HG03108 (cell line): ENCODE data around the gene NOXA1.

Experiments
- ATAC-seq: cut with Tn5 transposase; IDR thresholded peaks from one replicate; pipeline ENCODE4 v1.9.1; 2021; ENCODE audit warnings: moderate library complexity; ENCODE audit not compliant: unreplicated experiment

The NOXA1 gene

DNA sequence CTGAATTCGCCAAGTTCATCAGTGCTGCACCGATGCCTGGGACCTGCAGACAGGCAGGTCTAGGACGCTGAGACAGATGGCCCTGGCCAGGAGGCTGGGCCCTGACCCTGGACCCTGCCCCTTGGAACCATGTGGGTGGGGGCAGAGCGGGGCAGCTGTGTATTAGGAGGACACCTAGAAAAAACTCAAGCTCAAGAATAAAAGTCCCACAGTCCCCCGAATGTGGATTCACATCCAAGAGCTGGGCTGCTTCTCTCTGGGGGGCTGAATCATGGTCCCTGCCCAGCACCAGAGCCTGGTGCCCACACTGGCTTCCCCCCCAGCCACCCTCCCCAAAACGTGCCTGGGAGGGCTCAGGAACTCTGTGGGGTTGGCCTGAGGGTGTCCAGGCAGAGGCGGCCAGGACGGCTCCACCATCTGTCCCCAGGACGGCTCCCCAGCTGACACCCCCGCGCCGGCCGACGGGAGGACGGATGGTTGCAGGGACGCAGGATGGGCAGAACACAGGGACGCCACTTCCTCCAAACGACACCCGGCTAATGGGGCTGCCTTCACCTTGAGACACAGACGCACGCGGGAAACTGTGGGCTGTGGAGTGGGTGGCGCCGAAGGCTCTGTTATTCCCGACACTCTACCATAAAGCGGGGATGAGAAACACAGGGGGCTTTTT is 35.2 kb upstream of the NOXA1 start:
- no peak for ATAC-seq

DNA sequence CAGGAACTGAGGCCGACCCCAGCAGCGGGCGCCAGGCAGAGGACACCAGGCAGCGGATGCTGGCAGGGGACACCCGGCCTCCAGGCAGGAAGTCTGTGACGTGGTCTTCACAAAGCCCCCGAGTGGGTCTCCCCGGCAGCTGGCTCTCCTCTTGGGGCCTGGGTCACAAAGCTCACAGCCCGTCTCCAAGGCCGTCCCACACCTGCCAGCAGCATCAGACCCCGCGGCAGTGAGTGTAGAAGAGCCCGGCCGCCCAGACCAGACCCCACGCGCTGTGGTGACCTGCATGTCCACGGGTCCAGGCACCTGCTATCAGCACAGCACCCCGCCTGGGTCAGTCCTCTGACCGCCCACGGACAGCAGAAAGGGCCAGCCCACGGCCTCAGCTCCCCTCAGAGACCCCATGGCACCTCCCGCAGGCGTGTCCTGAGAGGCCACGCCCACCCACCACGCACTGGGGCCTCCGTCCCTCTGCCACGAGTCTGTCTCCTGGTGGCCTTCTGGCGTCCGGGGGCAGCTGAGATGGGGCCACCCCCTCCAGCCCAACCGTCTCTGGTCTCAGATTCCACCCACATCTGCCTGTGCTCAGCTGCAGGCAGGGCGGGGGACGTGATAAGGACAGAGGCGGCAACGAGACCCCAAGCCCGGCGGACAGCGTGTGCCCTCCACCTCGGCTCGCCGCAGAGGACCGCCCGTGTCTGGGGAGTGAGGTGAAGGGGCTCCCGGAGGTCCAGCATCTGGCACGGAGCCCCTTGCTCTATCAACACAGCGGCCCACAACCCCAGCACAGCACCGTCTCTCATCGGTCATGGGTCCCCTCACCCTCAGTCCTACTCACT is 34.4 kb upstream of the NOXA1 start:
- no peak for ATAC-seq

DNA sequence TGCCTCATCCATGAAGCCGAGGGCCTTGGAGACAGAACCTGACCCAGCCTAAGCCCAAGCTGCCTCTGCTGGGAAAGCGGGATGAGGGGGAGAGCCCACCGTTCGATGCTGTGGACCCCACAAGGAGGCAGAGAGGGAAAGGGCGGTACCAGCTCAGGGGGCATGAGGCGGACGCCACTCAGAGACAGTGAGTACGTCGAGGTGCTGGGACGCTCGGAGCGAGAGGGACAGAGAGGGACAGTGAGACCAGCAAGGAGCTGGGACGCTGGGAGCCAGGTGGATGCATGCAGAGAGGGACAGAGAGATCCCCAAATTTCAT is 33.8 kb upstream of the NOXA1 start:
- no peak for ATAC-seq

DNA sequence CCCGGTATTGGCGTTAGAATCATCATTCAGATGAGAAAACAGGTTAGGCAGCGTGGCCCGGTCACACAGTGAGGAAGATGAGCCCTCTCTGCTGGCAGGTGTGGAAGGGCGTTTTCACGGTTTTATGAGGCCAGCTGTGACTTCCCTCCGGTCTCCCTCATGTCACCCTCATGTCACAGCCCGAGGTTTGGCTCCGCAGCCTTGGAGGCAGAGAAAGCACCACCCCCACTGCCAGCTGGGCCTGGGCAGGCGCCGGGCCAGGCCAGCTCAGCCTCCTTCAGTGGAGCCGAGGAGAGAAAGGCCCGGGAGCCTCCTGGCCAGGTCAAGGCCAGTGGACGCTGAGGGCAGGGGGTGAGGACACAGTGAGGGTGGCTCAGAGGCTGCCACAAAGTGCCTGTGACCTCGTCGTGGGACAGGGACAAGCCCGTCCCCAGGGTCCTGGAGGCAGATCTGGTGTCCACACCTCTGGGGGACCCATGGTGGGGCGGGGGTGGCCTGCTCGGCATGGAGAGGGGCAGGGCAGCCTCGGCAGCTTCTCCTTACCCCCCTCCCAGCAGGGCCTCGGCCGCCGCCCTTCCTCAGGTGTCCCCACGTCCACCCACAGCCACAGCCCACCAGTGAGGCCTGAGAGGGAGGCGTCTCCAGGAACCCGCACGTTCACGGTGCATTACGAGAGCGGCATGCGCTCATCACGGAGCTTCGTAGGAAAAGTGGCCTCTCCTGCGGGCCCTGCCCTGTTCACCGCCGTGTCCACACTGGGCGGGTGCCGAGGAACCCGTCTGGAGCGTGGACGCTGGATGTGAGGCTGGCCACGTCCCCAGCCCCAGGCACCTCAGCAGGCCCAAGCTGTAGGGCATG is 32.4 kb upstream of the NOXA1 start:
- ATAC-seq, result no peak

DNA sequence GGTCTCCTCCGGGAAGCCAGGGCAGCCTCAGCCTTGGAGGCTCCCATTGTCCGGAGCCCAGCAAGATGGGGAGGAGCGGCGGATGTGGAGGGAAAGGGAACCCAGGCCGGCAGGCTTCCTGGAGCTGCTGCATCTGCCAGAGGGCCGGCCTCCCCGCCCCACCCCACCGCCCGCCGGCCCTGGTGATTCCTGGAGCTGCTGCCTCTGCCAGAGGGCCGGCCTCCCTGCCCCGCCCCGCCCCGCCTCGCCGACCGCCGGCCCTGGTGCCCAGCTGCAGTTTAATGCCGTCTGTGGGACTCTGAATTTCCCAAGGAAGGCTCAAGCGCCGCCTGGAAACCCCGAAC is 31.8 kb upstream of the NOXA1 start:
- ATAC-seq, result no peak

DNA sequence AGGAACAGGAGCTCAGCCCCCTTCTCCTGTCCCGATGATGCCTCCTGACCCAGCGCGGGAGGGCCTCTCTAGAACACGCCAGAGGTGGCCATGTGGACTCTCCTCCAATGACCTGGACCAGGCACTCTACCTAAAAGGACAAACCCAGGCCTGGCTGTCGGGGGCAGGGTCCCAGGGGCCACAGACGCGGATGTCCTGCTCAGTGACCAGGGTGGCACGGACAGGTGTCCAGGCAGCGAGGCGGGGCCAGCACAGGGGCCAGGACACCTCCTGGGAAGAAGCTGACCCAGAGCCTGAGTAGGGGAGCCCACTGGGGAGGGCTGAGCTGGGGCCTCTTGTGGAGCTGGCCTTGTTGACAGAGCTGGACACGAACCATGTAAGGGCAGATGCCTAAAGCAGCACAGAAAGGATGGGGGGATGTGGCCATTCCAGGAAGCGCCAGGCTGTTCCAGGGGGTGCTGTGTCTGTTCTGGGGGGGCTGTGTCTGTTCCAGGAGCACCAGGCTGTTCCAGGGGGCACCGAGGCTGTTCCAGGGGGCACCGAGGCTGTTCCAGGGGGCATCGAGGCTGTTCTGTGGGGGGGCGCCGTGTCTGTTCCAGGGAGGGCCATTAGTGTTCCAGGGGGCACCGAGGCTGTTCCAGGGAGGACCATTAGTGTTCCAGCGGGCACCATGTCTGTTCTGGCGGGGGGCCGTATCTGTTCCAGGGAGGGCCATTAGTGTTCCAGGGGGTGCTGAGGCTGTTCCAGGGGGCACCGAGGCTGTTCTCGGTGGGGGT is 30.8 kb upstream of the NOXA1 start:
- ATAC-seq, result no peak

DNA sequence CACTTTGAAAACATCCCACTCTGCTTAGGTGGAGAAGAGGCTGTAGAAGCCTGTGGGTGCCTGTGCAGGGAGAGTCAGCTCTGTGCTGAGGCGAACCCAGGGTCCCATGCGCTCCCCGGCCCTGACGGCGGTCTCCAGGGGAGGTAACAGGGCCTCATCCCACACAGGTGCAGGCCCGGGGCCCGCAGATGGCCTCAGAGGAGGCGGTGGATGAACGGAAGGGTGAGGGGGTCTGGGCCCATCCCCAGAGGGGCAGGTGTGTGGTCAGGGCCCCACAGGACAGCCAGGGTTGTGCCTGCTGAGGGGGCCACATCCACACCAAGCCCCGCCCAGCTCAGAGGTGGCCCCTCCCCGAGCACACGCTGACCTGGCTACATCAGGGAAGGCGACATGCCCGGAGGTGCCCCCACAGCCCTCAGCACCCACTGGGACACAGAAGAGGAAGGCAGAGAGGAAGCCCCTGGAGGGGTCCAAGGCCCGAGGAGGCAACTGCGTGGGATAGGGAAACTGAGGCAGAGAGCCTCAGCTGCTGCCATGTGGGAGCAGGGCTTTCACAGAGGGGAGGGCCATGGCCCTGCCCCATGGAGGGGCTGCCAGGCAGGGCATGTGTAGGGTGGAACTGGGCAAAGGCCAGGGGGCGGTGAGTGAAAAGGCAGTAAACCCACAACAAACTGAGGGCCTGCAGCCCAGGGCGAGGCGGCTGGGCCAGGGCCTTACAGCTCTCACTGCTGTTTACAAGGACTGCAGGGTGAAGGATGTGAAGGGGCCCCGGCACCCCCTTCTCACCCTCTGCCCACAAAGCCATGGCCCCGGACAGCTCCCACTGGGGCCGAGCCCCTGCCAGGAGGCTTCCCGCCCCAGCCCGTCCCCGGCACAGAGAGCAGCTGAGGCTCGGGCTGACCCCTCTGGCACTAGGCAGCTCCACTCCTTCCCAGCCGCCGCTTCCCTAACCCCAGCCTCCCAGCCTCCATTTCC is 29.7 kb upstream of the NOXA1 start:
- ATAC-seq, result no peak

DNA sequence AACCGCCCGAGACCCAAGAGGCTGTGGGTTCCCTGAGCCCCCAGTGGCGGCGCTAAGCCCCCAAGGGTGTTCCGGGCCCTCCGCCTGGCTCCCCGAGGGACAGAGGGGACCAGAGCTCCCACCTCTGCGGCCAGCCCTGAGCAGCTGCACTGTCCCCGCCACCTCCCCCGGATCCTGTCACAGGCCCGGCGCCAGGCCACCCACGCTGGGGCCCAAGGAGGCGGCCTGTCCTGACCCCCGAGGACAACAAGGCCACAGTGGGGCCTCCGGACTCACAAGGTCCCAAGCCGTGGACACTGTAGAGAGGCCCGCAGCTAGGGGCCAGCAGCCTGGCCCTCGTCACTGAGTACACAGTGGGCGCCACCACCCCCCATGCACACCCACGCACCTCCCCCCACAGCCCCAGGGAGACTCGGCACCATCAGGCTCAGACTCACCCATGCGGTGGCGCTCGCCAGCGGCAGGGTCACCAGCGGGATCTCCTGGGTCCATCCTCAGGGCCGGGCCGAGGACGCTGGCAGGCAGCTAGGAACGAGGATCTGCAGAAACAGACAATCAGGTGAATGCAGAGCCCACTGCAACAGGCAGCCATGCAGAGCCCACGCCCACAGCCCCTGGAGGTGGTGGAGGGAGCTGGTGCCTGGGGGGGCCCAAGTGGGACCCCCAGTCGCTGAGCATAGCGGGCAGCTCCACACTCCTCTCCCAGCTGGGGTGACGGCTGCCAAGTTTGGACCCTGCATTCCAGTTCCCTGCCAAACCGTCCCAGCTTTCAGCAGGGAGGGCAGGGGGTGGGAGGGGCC is 28.1 kb upstream of the NOXA1 start:
- ATAC-seq, result no peak

DNA sequence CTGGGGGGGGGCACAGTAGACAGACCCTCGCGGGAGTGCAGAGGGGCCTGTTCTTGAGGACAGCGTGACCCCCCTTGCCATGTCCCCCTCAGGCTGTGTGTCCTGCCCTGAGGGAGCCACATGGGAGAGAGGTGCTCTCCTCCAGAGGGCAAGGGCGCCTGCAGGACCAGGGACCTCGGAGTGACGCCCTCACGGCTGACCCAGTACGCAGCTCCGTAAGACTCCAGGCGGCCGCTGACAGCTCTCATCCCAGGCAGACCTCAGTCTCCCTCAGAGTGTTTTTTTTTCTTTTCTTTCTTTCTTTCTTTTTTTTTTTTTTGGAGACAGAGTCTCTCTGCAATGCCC is 27.6 kb upstream of the NOXA1 start:
- no peak for ATAC-seq

DNA sequence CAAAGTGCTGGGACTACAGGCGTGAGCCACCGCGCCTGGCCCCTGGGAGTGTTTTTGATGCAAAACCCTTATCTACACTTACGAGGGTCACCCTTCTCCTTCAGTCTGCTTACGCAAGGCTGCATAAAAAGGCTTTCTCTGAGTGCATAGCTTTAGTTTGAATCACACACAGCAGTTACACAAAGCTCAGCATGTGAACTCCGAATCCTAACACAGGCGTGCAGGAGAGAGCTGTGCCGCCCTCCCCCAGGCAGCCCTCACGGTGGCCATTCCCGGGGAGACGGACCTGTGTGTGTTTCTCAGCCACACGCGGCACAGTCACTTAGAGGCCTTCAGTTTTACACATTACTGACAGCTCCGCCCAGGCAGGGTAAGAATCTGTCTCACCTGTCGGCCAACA is 27.0 kb upstream of the NOXA1 start:
- no peak for ATAC-seq

DNA sequence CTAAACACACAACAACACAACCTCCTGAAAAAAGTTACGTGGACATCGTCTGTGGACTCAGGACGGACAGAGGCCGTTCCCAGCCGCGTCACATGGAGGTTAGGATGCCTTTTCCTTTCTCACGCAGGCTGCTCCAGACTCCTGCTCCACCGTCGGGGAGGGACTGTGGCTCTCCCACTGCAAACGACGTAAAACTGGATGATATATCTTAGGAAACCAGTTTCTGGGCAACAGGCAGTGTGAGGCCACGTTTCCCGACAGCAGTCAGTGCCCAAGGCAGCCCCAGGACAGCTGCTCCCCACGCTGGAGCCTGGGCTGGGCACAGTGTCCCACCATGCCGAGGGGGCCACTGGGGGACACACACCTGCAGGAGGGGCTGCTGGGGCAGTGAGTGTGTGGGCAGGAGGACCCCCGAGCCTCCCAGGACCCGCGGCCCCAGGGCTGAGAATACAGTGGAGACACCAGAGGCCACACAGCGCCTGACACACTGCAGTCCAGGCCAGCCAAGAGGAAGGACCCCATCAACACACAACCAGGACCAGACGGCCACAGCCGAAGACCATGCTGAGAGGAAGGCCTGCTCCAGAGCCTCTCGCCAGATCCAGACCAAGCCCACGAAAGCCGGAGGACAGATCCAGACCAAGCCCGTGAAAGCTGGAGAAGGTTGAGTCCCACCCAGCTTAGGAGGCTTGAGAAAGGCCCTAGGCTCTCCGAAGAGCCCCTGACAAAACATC is 26.4 kb upstream of the NOXA1 start:
- ATAC-seq, result no peak

DNA sequence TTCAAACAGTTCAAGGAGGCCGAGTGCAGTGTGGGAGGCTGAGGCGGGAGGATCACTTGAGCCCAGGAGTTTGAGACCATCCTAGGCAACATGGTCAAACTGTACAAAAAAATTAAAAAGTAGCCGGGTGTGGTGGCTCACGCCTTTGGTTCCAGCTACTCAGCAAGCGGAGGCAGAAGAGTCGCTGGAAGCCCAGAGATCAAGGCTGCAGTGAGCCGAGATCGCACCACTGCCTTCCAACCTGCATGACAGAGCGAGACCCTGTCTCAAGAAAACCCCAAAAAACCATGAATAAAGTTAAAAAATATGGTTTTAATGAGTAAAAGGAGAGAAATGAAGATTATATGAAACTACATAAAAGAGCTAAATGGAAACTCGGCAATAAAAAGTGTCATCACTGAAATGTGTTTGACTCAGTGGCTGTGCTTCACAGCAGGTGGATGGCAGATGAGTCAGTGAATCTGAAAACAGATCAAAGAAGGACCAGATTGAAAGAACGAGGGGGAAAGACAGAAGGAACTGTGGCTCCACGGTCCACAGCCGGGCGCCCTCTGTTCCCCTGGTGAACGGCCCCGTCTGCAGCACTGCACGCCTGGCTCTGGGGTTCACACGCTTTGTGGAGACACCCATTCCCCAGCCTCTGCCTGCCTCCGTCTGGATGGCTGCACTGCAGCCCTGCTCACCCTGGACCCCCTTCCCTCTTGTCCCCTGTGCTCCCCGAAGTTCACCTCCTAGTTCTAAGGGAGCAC is 25.3 kb upstream of the NOXA1 start:
- ATAC-seq, result no peak

DNA sequence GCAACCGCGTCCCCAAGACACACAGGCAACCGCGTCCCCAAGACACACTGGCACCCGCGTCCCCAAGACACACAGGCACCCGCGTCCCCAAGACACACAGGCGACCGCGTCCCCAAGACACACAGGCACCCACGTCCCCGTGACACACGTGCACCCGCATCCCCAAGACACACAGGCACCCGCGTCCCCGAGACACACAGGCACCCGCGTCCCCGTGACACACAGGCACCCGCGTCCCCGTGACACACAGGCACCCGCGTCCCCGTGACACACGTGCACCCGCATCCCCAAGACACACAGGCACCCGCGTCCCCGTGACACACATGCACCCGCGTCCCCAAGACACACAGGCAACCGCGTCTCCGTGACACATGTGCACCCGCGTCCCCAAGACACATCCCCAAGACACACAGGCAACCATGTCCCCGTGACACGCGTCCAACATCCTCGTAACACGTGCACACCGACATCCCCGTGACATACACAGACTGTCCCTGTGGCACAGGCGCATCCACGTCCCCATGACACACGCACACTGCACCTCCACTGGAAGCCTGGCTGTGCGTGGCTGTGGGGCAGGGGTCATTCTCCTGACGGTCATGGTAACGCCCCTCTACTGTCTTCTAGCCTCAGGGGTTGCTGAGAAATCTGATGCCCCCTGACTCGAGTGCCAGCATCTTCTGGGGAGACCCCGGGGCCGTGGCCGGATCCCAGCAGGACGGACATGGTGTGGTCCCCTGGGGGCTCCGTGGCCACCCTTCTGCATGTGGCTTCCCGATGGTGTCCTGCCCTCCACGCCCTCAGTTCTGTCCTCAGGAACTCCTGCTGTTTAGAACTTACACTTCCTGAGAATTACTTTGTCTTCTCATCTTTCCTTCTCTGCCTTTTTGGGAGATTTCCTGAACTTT is 24.4 kb upstream of the NOXA1 start:
- no peak for ATAC-seq

DNA sequence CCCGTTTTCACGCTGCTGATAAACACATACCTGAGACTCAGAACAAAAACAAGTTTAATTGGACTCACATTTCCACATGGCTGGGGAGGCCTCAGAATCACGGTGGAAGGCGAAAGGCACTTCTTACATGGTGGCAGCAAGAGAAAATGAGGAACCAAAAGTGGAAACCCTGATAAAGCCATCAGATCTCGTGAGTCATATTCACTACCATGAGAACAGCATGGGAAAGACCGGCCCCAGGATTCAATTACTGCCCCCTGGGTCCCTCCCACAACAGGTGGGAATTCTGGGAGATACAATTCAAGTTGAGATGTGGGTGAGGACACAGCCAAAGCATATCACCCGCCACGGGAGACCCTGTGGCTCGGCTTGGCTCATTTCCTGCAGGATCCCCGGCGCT is 20.4 kb upstream of the NOXA1 start:
- no peak for ATAC-seq

DNA sequence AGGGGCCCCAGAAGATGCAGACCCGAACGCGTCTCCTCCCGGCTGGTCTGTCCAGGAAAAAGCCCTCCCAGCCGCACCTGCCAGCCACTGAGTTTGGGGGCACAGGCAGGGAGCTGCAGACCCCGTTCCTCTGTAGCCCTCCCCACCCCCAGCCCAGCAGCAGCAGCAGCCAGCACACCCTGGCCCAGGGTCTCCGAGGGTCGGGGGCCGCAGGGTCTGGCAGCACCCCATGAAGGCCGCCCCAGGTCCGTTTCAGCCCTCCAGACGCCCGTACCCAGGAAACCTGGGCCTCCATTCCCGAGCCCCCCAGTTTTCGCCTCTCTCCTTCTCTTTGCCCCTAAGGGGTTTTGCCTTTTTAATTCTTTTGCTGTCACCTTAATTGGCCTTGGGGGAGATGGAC is 19.9 kb upstream of the NOXA1 start:
- no peak for ATAC-seq

DNA sequence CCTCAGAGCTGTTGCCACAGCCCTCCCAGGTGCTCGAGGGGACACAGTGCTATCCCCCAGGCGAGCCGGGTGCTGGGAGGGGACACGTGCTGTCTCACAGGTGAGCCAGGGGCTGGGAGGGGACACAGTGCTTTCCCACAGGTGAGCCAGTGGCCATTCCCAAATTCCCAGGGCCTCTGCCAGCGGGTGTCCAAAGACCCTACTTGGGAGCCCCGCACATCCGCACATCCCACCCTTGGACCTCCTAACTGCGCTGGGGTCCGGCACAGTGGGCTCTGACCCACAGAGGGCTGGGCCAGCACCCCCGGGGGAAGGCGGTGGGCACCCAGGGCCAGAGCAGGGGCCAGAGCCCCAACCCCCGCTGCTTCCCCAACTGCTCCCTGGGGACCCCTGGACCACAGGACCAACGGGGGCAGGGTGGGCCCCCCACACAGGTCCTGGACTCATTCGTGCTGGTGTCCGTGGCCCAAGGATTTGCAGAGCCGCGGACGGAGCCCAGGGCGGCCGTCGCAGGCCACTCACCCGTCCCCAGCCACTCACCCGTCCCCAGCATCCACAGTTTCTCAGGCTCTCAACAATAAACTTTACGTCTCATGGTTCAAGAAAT is 18.1 kb upstream of the NOXA1 start:
- no peak for ATAC-seq

DNA sequence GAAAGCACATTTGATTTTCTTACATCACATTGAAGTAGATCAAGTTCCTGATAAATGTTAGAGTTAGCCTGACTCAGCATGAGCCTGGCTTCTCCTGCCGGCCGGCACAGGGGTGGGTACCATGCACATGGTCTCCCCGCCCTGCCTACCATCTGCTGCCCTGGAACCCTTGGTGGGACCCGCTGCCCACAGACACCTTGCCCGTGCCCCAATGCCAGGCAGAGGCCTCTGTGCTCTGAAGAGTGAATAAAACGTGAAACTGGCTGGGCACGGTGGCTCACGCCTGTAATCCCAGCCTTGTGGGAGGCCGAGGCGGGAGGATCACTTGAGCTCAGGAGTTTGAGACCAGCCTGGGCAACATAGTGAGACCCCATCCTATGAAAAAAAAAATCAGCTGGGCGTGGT is 17.5 kb upstream of the NOXA1 start:
- ATAC-seq, result no peak
